ENCODE measurements around the gene F8. TPM values are rescaled to one million over a fixed set of nuclear protein-coding genes. Genes with fewer than 3 reads are reported as not detected.

The F8 gene
- total and polyA plus RNA-seq, 2 of the 4 experiments (the other 2 are of a cell fraction), result 1.4 to 1.5 TPM

- no peaks in the 10 kb centered on the region for H3K36me3 ChIP-seq (ENCODE audit: control insufficient read depth, insufficient read depth, low read length)
- H2AFZ ChIP-seq (replicated peaks; ENCODE audit: low read length, poor library complexity), result peak within 1 kb of the TSS; percentile 91
- H3K9ac ChIP-seq (ENCODE audit: low read depth, low read length), result peak within 1 kb of the TSS; percentile 49
- H3K4ac ChIP-seq (ENCODE audit: low read depth, low read length), result peak within 1 kb of the TSS; percentile 25
- peak within 1 kb of the TSS; percentile 50; the same call in 1 of the 2 replicates for H3K18ac ChIP-seq (ENCODE audit: low read depth, low read length)
- peak within 1 kb of the TSS; percentile 23; the same call in 1 of the 2 replicates for H4K5ac ChIP-seq (ENCODE audit: low read depth, low read length)
- peak within 1 kb of the TSS; percentile 65 for H3K27ac ChIP-seq (ENCODE audit: insufficient read depth, low read length)
- H2BK120ac ChIP-seq (ENCODE audit: low read depth, low read length), result no peak within 1 kb of the TSS
- H3K4me2 ChIP-seq (ENCODE audit: low read depth, low read length), result peak within 1 kb of the TSS; percentile 91
- H4K8ac ChIP-seq (ENCODE audit: low read depth in 2 of 2, low read length in 2 of 2), result peak within 1 kb of the TSS in 1 of 2 experiments; percentile 28; a peak in 1 of 4 replicates
- peaks cover 23 to 24% of the 10 kb centered on the region in 2 experiments for H3K79me1 ChIP-seq (ENCODE audit: low read depth in 1 of 2, low read length in 2 of 2)
- no peak within 1 kb of the TSS for H2BK20ac ChIP-seq (ENCODE audit: low read depth, low read length)
- H4K20me1 ChIP-seq (ENCODE audit: insufficient read depth, low read length), result no peaks in the 10 kb centered on the region
- no TSS peak for BruUV-seq (replicated peaks)
- H3K14ac ChIP-seq (replicated peaks; ENCODE audit: low read depth, low read length), result 0 out of 2 replicates have a peak within 1 kb of the TSS, but pooled peaks have one; percentile 37
- peak within 1 kb of the TSS; percentile 19 for H2AK9ac ChIP-seq (replicated peaks; ENCODE audit: low read depth, low read length, poor library complexity)
- no peak within 1 kb of the TSS; the same call in 1 of the 2 replicates for H4K91ac ChIP-seq (ENCODE audit: insufficient read depth, low read depth, low read length)
- no peak within 1 kb of the TSS; the same call in 1 of the 2 replicates for H3K56ac ChIP-seq (ENCODE audit: extremely low read depth, insufficient read depth, low read length)
- ATAC-seq (ENCODE audit: low read depth), result peak; percentile 97
- H2AK5ac ChIP-seq (ENCODE audit: low read depth, low read length), result no peak within 1 kb of the TSS
- ChIA-PET CTCF (interaction anchor here (0.6 kb wide), 1 partner anchor 11 kb away, joined by 3 read pairs; no protein-coding TSS in a partner anchor), POLR2A (ENCODE audit: unreplicated experiment) (no interaction called here)
- peaks cover 12% of the 10 kb centered on the region for H3K4me1 ChIP-seq (ENCODE audit: control insufficient read depth, insufficient read depth, low read length)
- in situ Hi-C loops (cut with MboI; ENCODE audit: low sequenced_read_pairs), result no loop called here
- DNase-seq, result peak; percentile 66
- TF ChIP-seq POLR2A (IDR thresholded peaks at IDR 0.05; ENCODE audit: low read depth, low read length), result no peak
- no peak for TF ChIP-seq BHLHE40 (IDR thresholded peaks at IDR 0.05; ENCODE audit: low read depth, low read length)
- no peak for TF ChIP-seq RCOR1 (IDR thresholded peaks at IDR 0.05; ENCODE audit: insufficient replicate concordance, low read length)
- no peak for TF ChIP-seq RFX5 (IDR thresholded peaks at IDR 0.05; ENCODE audit: low read depth, low read length)
- no peak for TF ChIP-seq NFE2L2 (IDR thresholded peaks at IDR 0.05; ENCODE audit: low read depth, low read length)
- TF ChIP-seq MAZ (IDR thresholded peaks at IDR 0.05; ENCODE audit: borderline replicate concordance, low read depth, low read length), result no peak
- TF ChIP-seq, protein P1, sequence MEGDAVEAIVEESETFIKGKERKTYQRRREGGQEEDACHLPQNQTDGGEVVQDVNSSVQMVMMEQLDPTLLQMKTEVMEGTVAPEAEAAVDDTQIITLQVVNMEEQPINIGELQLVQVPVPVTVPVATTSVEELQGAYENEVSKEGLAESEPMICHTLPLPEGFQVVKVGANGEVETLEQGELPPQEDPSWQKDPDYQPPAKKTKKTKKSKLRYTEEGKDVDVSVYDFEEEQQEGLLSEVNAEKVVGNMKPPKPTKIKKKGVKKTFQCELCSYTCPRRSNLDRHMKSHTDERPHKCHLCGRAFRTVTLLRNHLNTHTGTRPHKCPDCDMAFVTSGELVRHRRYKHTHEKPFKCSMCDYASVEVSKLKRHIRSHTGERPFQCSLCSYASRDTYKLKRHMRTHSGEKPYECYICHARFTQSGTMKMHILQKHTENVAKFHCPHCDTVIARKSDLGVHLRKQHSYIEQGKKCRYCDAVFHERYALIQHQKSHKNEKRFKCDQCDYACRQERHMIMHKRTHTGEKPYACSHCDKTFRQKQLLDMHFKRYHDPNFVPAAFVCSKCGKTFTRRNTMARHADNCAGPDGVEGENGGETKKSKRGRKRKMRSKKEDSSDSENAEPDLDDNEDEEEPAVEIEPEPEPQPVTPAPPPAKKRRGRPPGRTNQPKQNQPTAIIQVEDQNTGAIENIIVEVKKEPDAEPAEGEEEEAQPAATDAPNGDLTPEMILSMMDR (conservative IDR thresholded peaks at IDR 0.05; ENCODE audit: low read depth, low read length), result no peak
- no peak for TF ChIP-seq MXI1 (IDR thresholded peaks at IDR 0.05; ENCODE audit: borderline replicate concordance, low read depth, low read length)
- no peak for TF ChIP-seq RAD21 (IDR thresholded peaks at IDR 0.05; ENCODE audit: low read length)
- TF ChIP-seq, protein P2, sequence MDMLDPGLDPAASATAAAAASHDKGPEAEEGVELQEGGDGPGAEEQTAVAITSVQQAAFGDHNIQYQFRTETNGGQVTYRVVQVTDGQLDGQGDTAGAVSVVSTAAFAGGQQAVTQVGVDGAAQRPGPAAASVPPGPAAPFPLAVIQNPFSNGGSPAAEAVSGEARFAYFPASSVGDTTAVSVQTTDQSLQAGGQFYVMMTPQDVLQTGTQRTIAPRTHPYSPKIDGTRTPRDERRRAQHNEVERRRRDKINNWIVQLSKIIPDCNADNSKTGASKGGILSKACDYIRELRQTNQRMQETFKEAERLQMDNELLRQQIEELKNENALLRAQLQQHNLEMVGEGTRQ (IDR thresholded peaks at IDR 0.05; ENCODE audit: low read depth, low read length), result no peak
- TF ChIP-seq, protein P3, sequence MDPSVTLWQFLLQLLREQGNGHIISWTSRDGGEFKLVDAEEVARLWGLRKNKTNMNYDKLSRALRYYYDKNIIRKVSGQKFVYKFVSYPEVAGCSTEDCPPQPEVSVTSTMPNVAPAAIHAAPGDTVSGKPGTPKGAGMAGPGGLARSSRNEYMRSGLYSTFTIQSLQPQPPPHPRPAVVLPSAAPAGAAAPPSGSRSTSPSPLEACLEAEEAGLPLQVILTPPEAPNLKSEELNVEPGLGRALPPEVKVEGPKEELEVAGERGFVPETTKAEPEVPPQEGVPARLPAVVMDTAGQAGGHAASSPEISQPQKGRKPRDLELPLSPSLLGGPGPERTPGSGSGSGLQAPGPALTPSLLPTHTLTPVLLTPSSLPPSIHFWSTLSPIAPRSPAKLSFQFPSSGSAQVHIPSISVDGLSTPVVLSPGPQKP (IDR thresholded peaks at IDR 0.05; ENCODE audit: borderline replicate concordance, low read depth, low read length), result no peak
- no peak for TF ChIP-seq SMC3 (IDR thresholded peaks at IDR 0.05; ENCODE audit: low read depth, low read length)
- TF ChIP-seq CHD1 (IDR thresholded peaks at IDR 0.05; ENCODE audit: low read depth, low read length), result no peak
- peak within 1 kb of the TSS; percentile 89 for H3K4me3 ChIP-seq (ENCODE audit: insufficient read depth, low read depth, low read length)
- H3K9me3 ChIP-seq (ENCODE audit: control insufficient read depth, insufficient read depth, low read length), result no peaks in the 10 kb centered on the region
- H3K9me1 ChIP-seq (ENCODE audit: insufficient read depth, low read length), result peaks cover 6% of the 10 kb centered on the region
- dilution Hi-C loops (cut with HindIII; ENCODE audit: low sequenced_read_pairs, unreplicated experiment), result no loop called here
- 28% methylated on average over 34 of the region's 65 CpGs; no CpG with 5 or more reads in 1 of the 2 experiments for WGBS, 2 experiments (ENCODE audit: extremely low coverage in 2 of 2, insufficient read length in 1 of 2)
- H3K23ac ChIP-seq (ENCODE audit: low read depth, low read length), result peak within 1 kb of the TSS; percentile 56; the same call in 1 of the 2 replicates
- no peaks in the 10 kb centered on the region for H3K27me3 ChIP-seq (ENCODE audit: control insufficient read depth, insufficient read depth, low read length)
- no peak within 1 kb of the TSS for H2BK15ac ChIP-seq (ENCODE audit: low read depth, low read length)
- intact Hi-C loops (cut with micrococcal nuclease), result no loop called here
- H2BK5ac ChIP-seq (ENCODE audit: low read depth, low read length, poor library complexity, severe bottlenecking), result peak within 1 kb of the TSS; percentile 41
Observed at GRCh38 chrX:154804957-154805695, 217.4 kb downstream of the F8 start, which contains the start of gene MPP1. MPP1 (minus strand) TSS chrX:154805485; CDS start chrX:154805373, 112 bp downstream.
